Measurements from ENCODE around the gene RNF20. TPM values are rescaled to one million over a fixed set of nuclear protein-coding genes. Genes with fewer than 3 reads are reported as not detected.

Gene RNF20, protein sequence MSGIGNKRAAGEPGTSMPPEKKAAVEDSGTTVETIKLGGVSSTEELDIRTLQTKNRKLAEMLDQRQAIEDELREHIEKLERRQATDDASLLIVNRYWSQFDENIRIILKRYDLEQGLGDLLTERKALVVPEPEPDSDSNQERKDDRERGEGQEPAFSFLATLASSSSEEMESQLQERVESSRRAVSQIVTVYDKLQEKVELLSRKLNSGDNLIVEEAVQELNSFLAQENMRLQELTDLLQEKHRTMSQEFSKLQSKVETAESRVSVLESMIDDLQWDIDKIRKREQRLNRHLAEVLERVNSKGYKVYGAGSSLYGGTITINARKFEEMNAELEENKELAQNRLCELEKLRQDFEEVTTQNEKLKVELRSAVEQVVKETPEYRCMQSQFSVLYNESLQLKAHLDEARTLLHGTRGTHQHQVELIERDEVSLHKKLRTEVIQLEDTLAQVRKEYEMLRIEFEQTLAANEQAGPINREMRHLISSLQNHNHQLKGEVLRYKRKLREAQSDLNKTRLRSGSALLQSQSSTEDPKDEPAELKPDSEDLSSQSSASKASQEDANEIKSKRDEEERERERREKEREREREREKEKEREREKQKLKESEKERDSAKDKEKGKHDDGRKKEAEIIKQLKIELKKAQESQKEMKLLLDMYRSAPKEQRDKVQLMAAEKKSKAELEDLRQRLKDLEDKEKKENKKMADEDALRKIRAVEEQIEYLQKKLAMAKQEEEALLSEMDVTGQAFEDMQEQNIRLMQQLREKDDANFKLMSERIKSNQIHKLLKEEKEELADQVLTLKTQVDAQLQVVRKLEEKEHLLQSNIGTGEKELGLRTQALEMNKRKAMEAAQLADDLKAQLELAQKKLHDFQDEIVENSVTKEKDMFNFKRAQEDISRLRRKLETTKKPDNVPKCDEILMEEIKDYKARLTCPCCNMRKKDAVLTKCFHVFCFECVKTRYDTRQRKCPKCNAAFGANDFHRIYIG
- total RNA-seq (10 to 100 TPM; 38.6 to 39.9 TPM), polyA plus RNA-seq (ENCODE audit: insufficient read length in 2 of 2) (10 to 100 TPM; 43.2 to 53.7 TPM)
- long read RNA-seq, donor 1, partial matches to known transcripts = 20 of 21 reads
- long read RNA-seq, donor 1, other reads (novel, unspliced or antisense) = 0 of 21 reads
- long read RNA-seq, donor 2 = 0 reads
- long read RNA-seq, donor 3 = 0 reads
- long read RNA-seq, donor 4, partial matches to known transcripts = 8 of 10 reads
- long read RNA-seq, donor 4, other reads (novel, unspliced or antisense) = 0 of 10 reads

GRCh38 chr9:101533334-101534204 lies at the start of gene RNF20:
RNF20 (plus strand) TSS chr9:101533853; CDS start chr9:101535424, 1,571 bp downstream.
- DNase-seq (ENCODE audit: low read depth in 4 of 6, low spot score in 6 of 6) = peak; percentile 99 to 100 (median 100)
- Histone ChIP-seq H3K27ac (ENCODE audit: low read depth, low read length) (peak within 1 kb of the TSS; percentile 95), H3K36me3 (ENCODE audit: control insufficient read depth, insufficient read depth, low read length) (peaks cover 6% of the 10 kb centered on the region), H3K9me3 (ENCODE audit: control insufficient read depth, insufficient read depth, low read length) (no peaks in the 10 kb centered on the region), H3K4me1 (ENCODE audit: control insufficient read depth, insufficient read depth, low read length) (peaks cover 5% of the 10 kb centered on the region), H3K4me3 (ENCODE audit: low read depth, low read length) (peak within 1 kb of the TSS; percentile 96), H3K27me3 (ENCODE audit: control insufficient read depth, insufficient read depth, low read length) (no peaks in the 10 kb centered on the region)
- 0% methylated on average over 42 of the region's 45 CpGs for WGBS (ENCODE audit: insufficient coverage)

DNA sequence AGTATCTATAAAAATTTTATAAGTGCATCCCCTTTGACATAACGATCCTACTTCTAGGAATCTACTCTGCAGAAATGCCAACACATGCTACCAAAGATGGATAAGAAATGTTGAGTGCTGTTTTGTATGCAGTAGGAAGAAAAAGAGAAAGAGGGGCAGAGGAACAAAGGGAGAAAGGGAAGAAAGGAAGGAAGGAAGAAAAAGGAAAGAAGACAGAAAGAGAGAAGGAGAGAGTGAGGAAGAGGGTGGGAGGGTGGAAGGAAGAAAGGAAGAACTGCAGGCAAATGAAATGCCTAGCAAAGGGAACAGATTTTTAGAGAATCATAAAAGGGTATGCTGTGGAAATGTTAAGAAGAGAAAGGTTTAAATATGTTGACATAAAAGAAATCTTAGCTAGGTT lies 49.6 kb upstream of the RNF20 start:
- Histone ChIP-seq H3K4me1 (ENCODE audit: control insufficient read depth, insufficient read depth, low read length) (peaks cover 5% of the 10 kb centered on the region), H3K36me3 (ENCODE audit: control insufficient read depth, insufficient read depth, low read length) (no peaks in the 10 kb centered on the region), H3K4me3 (ENCODE audit: low read depth, low read length) (no peak overlapping the region), H3K27ac (ENCODE audit: low read depth, low read length) (no peak overlapping the region), H3K27me3 (ENCODE audit: control insufficient read depth, insufficient read depth, low read length) (no peaks in the 10 kb centered on the region), H3K9me3 (ENCODE audit: control insufficient read depth, insufficient read depth, low read length) (no peaks in the 10 kb centered on the region)
- WGBS (ENCODE audit: insufficient coverage) = no CpG with 5 or more reads among the region's 1 CpG
- DNase-seq (ENCODE audit: low read depth in 4 of 6, low spot score in 6 of 6) = no peak

GRCh38 chr9:101485924-101486692 lies 47.5 kb upstream of the RNF20 start:
- peaks cover 5% of the 10 kb centered on the region for H3K4me1 ChIP-seq (ENCODE audit: control insufficient read depth, insufficient read depth, low read length)
- DNase-seq (ENCODE audit: low read depth in 4 of 6, low spot score in 6 of 6) = peak; percentile 26 to 84 (median 44)
- H3K4me3 ChIP-seq (ENCODE audit: low read depth, low read length) = peak overlapping the region; percentile 68
- peak overlapping the region; percentile 80 for H3K27ac ChIP-seq (ENCODE audit: low read depth, low read length)
- H3K27me3 ChIP-seq (ENCODE audit: control insufficient read depth, insufficient read depth, low read length) = no peaks in the 10 kb centered on the region
- H3K36me3 ChIP-seq (ENCODE audit: control insufficient read depth, insufficient read depth, low read length) = no peaks in the 10 kb centered on the region
- under 1% methylated on average over 59 of the region's 61 CpGs for WGBS (ENCODE audit: insufficient coverage)
- H3K9me3 ChIP-seq (ENCODE audit: control insufficient read depth, insufficient read depth, low read length) = no peaks in the 10 kb centered on the region

GRCh38 chr9:101486693-101487442 lies 46.8 kb upstream of the RNF20 start:
- WGBS (ENCODE audit: insufficient coverage) = under 1% methylated on average over 48 of the region's 53 CpGs
- Histone ChIP-seq H3K9me3 (ENCODE audit: control insufficient read depth, insufficient read depth, low read length) (no peaks in the 10 kb centered on the region), H3K4me1 (ENCODE audit: control insufficient read depth, insufficient read depth, low read length) (peaks cover 5% of the 10 kb centered on the region), H3K36me3 (ENCODE audit: control insufficient read depth, insufficient read depth, low read length) (no peaks in the 10 kb centered on the region), H3K27ac (ENCODE audit: low read depth, low read length) (peak overlapping the region; percentile 80), H3K4me3 (ENCODE audit: low read depth, low read length) (peak overlapping the region; percentile 68), H3K27me3 (ENCODE audit: control insufficient read depth, insufficient read depth, low read length) (no peaks in the 10 kb centered on the region)
- peak; percentile 59 to 96 (median 68) for DNase-seq (ENCODE audit: low read depth in 4 of 6, low spot score in 6 of 6)

DNA sequence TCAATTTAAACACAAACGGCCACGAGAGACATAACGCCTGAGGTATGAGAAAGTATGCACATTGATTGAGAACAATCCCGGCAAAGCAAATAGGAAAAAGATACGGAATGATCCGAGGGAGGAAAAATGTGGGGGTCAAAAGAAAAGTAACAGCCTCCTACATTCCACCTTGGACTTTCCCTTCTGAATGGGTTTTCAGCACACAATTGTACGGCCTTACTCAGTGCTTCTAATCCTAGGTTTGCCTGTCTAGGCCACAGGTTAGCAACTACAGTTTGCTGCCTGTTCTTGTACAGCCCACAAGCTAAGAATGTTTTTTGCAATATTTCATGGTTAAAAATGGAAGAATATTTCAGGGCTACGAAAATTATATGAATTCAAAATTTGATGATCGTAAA lies 46.2 kb upstream of the RNF20 start:
- peak in 1 of 6 donors; percentile 1 for DNase-seq (ENCODE audit: low read depth in 4 of 6, low spot score in 6 of 6)
- H3K27me3 ChIP-seq (ENCODE audit: control insufficient read depth, insufficient read depth, low read length) = no peaks in the 10 kb centered on the region
- H3K36me3 ChIP-seq (ENCODE audit: control insufficient read depth, insufficient read depth, low read length) = no peaks in the 10 kb centered on the region
- peak overlapping the region; percentile 68 for H3K4me3 ChIP-seq (ENCODE audit: low read depth, low read length)
- no CpG with 5 or more reads among the region's 9 CpGs for WGBS (ENCODE audit: insufficient coverage)
- peak overlapping the region; percentile 80 for H3K27ac ChIP-seq (ENCODE audit: low read depth, low read length)
- peaks cover under 1% of the 10 kb centered on the region for H3K9me3 ChIP-seq (ENCODE audit: control insufficient read depth, insufficient read depth, low read length)
- peaks cover 5% of the 10 kb centered on the region for H3K4me1 ChIP-seq (ENCODE audit: control insufficient read depth, insufficient read depth, low read length)

- no peaks in the 10 kb centered on the region for H3K4me1 ChIP-seq (ENCODE audit: control insufficient read depth, insufficient read depth, low read length)
- peaks cover 1% of the 10 kb centered on the region for H3K9me3 ChIP-seq (ENCODE audit: control insufficient read depth, insufficient read depth, low read length)
- WGBS (ENCODE audit: insufficient coverage) = no CpG with 5 or more reads among the region's 1 CpG
- no peak overlapping the region for H3K4me3 ChIP-seq (ENCODE audit: low read depth, low read length)
- DNase-seq (ENCODE audit: low read depth in 4 of 6, low spot score in 6 of 6) = no peak
- no peak overlapping the region for H3K27ac ChIP-seq (ENCODE audit: low read depth, low read length)
- no peaks in the 10 kb centered on the region for H3K27me3 ChIP-seq (ENCODE audit: control insufficient read depth, insufficient read depth, low read length)
- H3K36me3 ChIP-seq (ENCODE audit: control insufficient read depth, insufficient read depth, low read length) = no peaks in the 10 kb centered on the region
Observed at GRCh38 chr9:101495810-101496209, 37.8 kb upstream of the RNF20 start.

DNA sequence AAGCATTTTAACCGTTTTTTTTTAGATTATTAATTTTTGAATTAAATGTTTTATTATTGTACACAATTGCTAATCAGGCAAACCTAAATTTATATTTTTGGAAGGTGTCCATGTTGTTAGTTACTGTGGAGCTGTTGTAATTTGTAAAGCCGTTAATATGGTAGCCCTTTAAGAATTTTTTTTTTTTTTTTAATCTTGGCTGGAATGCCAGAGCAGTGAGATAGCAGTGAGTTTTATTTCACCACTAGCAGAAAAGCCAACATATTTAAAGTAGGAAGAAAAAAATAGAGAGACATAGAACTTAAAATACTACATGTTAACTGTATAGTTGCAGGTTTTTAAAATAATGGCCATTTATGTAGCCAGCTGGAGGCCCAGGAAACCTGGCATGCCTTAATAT lies 35.3 kb upstream of the RNF20 start:
- no CpG with 5 or more reads among the region's 2 CpGs for WGBS (ENCODE audit: insufficient coverage)

GRCh38 chr9:101504188-101504587 lies 29.5 kb upstream of the RNF20 start:
- Histone ChIP-seq H3K9me3 (ENCODE audit: control insufficient read depth, insufficient read depth, low read length) (no peaks in the 10 kb centered on the region), H3K27ac (ENCODE audit: low read depth, low read length) (no peak overlapping the region), H3K27me3 (ENCODE audit: control insufficient read depth, insufficient read depth, low read length) (no peaks in the 10 kb centered on the region), H3K4me1 (ENCODE audit: control insufficient read depth, insufficient read depth, low read length) (no peaks in the 10 kb centered on the region), H3K36me3 (ENCODE audit: control insufficient read depth, insufficient read depth, low read length) (no peaks in the 10 kb centered on the region), H3K4me3 (ENCODE audit: low read depth, low read length) (no peak overlapping the region)
- DNase-seq (ENCODE audit: low read depth in 4 of 6, low spot score in 6 of 6) = no peak

More for the DNA sequence above, 35.3 kb upstream of the RNF20 start:
- Histone ChIP-seq H3K4me3 (ENCODE audit: low read depth, low read length) (no peak overlapping the region), H3K4me1 (ENCODE audit: control insufficient read depth, insufficient read depth, low read length) (no peaks in the 10 kb centered on the region), H3K36me3 (ENCODE audit: control insufficient read depth, insufficient read depth, low read length) (no peaks in the 10 kb centered on the region), H3K9me3 (ENCODE audit: control insufficient read depth, insufficient read depth, low read length) (no peaks in the 10 kb centered on the region), H3K27ac (ENCODE audit: low read depth, low read length) (no peak overlapping the region), H3K27me3 (ENCODE audit: control insufficient read depth, insufficient read depth, low read length) (no peaks in the 10 kb centered on the region)
- peak in 1 of 6 donors; percentile 9 for DNase-seq (ENCODE audit: low read depth in 4 of 6, low spot score in 6 of 6)

All from spinal cord (tissue), 10 donors.